K562 (cell line): ENCODE measurements around the gene CSNK1G2.

Experiments
- EP300 ChIP-seq: IDR thresholded peaks from 2 replicates; pipeline ENCODE4 v1.6.1; 2012; ENCODE audit warnings: low read length, improper control_type of control experiment
- FOXM1 ChIP-seq, 2 experiments: fragments of 450-650 bp in 1 of 2; sonication (generic) in 1 of 2; formaldehyde crosslinking in 1 of 2; IDR thresholded peaks; 2 replicates each; pipeline versions ENCODE4 v1.6.1 to v1.9.0; 2017 to 2022; ENCODE audit warnings: low read depth in 2 of 2, mild to moderate bottlenecking in 2 of 2, missing genetic modification reagents in 1 of 2, moderate library complexity in 1 of 2
- HIVEP1 ChIP-seq: fragments of 250-450 bp; sonication (Bioruptor Pico); IDR thresholded peaks from 2 replicates; pipeline ENCODE4 v1.4.0; 2020; ENCODE audit warnings: mild to moderate bottlenecking
- JUND ChIP-seq, 2 experiments: IDR thresholded peaks; 2 replicates in 1 of 2; 3 replicates in 1 of 2; pipeline ENCODE4 v1.6.1; 2011; ENCODE audit warnings: borderline replicate concordance in 2 of 2, low read depth in 2 of 2, low read length in 2 of 2, improper control_type of control experiment in 1 of 2, missing biosample characterization in 1 of 2, missing genetic modification characterization in 1 of 2, missing genetic modification reagents in 1 of 2
- L3MBTL2 ChIP-seq: fragments of 450-650 bp; IDR thresholded peaks from 2 replicates; pipeline ENCODE4 v1.6.1; 2016; ENCODE audit warnings: mild to moderate bottlenecking, moderate library complexity
- MAFK ChIP-seq: IDR thresholded peaks from 2 replicates; pipeline ENCODE4 v1.6.1; 2011; ENCODE audit warnings: low read length, improper control_type of control experiment
- MTA2 ChIP-seq: fragments of 450-650 bp; IDR thresholded peaks from 2 replicates; pipeline ENCODE4 v1.6.1; 2016; ENCODE audit warnings: low read depth
- NR2C2 ChIP-seq, 2 experiments: fragments of 200-800 bp in 1 of 2; sonication (Bioruptor generic) in 1 of 2; sonication (generic) in 1 of 2; formaldehyde crosslinking in 1 of 2; IDR thresholded peaks; 2 replicates each; pipeline versions ENCODE4 v1.6.1 to v1.8.0; 2016 to 2022; ENCODE audit warnings: mild to moderate bottlenecking in 1 of 2, missing compliant biosample characterization in 1 of 2, missing genetic modification characterization in 1 of 2, missing genetic modification reagents in 1 of 2
- POLR2A ChIP-seq: fragments of 450-650 bp; conservative IDR thresholded peaks from 2 replicates; pipeline ENCODE4 v1.6.1; 2016
- PTBP1 ChIP-seq: fragments of 200-400 bp; formaldehyde crosslinking; IDR thresholded peaks from 2 replicates; pipeline ENCODE4 v1.6.1; 2017; ENCODE audit warnings: low read depth, low read length
- SMARCA4 ChIP-seq: fragments of 450-650 bp; IDR thresholded peaks from 2 replicates; pipeline ENCODE4 v1.6.1; 2016
- TCF7 ChIP-seq: sonication (generic); IDR thresholded peaks from 2 replicates; pipeline ENCODE4 v1.6.1; 2016; ENCODE audit warnings: antibody characterized with exemption, borderline replicate concordance
- TF ChIP-seq, protein P1 (sequence below), 2 experiments: fragments of 450-650 bp in 1 of 2; sonication (generic) in 1 of 2; formaldehyde crosslinking in 1 of 2; IDR thresholded peaks; 2 replicates each; pipeline versions ENCODE4 v1.7.1 to v1.9.0; 2016 to 2022; ENCODE audit warnings: inconsistent platforms in 1 of 2, mild to moderate bottlenecking in 1 of 2, missing genetic modification reagents in 1 of 2
- TF ChIP-seq, protein P2 (sequence below), 3 experiments: IDR thresholded peaks in 2 of 3; conservative IDR thresholded peaks in 1 of 3; 2 replicates each; pipeline ENCODE4 v1.5.1; 2011 to 2012; ENCODE audit warnings: low read length in 3 of 3, mild to moderate bottlenecking in 3 of 3, control low read depth in 2 of 3, improper control_type of control experiment in 1 of 3, inconsistent platforms in 1 of 3, low read depth in 1 of 3, mixed read lengths in 1 of 3, moderate library complexity in 1 of 3; ENCODE audit not compliant: insufficient read depth in 2 of 3

DNA sequence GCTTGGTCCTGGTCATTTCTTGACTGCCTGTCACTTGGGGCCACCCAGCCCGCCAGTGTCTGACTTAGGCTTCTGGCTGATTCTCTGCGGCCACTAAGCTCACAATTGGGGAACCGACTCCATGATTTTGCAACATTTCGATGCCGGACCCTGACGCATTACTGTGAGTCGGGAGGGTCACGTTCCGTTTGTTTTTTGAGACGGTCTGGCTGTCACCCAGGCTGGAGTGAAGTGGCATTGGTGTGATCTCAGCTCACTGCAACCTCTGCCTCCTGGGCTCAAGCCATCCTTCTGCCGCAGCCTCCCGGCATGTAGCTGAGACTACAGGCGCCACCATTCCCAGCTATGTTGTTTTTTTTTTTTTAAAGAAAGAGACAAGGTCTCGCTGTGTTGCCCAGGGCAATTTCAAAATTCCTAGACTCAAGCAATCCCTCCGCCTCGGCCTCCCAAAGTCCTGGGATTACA, 39.0 kb upstream of the CSNK1G2 start:
- TF ChIP-seq, protein P1, sequence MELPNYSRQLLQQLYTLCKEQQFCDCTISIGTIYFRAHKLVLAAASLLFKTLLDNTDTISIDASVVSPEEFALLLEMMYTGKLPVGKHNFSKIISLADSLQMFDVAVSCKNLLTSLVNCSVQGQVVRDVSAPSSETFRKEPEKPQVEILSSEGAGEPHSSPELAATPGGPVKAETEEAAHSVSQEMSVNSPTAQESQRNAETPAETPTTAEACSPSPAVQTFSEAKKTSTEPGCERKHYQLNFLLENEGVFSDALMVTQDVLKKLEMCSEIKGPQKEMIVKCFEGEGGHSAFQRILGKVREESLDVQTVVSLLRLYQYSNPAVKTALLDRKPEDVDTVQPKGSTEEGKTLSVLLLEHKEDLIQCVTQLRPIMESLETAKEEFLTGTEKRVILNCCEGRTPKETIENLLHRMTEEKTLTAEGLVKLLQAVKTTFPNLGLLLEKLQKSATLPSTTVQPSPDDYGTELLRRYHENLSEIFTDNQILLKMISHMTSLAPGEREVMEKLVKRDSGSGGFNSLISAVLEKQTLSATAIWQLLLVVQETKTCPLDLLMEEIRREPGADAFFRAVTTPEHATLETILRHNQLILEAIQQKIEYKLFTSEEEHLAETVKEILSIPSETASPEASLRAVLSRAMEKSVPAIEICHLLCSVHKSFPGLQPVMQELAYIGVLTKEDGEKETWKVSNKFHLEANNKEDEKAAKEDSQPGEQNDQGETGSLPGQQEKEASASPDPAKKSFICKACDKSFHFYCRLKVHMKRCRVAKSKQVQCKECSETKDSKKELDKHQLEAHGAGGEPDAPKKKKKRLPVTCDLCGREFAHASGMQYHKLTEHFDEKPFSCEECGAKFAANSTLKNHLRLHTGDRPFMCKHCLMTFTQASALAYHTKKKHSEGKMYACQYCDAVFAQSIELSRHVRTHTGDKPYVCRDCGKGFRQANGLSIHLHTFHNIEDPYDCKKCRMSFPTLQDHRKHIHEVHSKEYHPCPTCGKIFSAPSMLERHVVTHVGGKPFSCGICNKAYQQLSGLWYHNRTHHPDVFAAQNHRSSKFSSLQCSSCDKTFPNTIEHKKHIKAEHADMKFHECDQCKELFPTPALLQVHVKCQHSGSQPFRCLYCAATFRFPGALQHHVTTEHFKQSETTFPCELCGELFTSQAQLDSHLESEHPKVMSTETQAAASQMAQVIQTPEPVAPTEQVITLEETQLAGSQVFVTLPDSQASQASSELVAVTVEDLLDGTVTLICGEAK (IDR thresholded peaks at IDR 0.05) = no peak
- TF ChIP-seq, protein P1 (CRISPR knock-in tag; IDR thresholded peaks at IDR 0.05) = no peak
- TF ChIP-seq TCF7 (no peak), L3MBTL2 (no peak), MAFK (no peak), EP300 (no peak), NR2C2 (CRISPR knock-in tag; IDR thresholded peaks at IDR 0.05) (no peak), NR2C2 (tag; IDR thresholded peaks at IDR 0.05) (no peak), JUND (IDR thresholded peaks at IDR 0.05; ENCODE audit: borderline replicate concordance, low read depth, low read length) (no peak), JUND (tag; IDR thresholded peaks at IDR 0.05; ENCODE audit: borderline replicate concordance, low read depth, low read length) (no peak), FOXM1 (IDR thresholded peaks at IDR 0.05; ENCODE audit: low read depth) (no peak), FOXM1 (CRISPR knock-in tag; IDR thresholded peaks at IDR 0.05; ENCODE audit: low read depth) (no peak), HIVEP1 (CRISPR knock-in tag) (no peak), SMARCA4 (no peak), PTBP1 (no peak), POLR2A (no peak), MTA2 (no peak)
- TF ChIP-seq, protein P2, sequence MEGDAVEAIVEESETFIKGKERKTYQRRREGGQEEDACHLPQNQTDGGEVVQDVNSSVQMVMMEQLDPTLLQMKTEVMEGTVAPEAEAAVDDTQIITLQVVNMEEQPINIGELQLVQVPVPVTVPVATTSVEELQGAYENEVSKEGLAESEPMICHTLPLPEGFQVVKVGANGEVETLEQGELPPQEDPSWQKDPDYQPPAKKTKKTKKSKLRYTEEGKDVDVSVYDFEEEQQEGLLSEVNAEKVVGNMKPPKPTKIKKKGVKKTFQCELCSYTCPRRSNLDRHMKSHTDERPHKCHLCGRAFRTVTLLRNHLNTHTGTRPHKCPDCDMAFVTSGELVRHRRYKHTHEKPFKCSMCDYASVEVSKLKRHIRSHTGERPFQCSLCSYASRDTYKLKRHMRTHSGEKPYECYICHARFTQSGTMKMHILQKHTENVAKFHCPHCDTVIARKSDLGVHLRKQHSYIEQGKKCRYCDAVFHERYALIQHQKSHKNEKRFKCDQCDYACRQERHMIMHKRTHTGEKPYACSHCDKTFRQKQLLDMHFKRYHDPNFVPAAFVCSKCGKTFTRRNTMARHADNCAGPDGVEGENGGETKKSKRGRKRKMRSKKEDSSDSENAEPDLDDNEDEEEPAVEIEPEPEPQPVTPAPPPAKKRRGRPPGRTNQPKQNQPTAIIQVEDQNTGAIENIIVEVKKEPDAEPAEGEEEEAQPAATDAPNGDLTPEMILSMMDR (IDR thresholded peaks at IDR 0.05 in 2 of 3, conservative IDR thresholded peaks at IDR 0.05 in 1 of 3; ENCODE audit: insufficient read depth in 2 of 3, low read depth in 1 of 3, low read length in 3 of 3) = no peak
